ENCODE measurements around the gene KLHDC2. TPM values are rescaled to one million over a fixed set of nuclear protein-coding genes. Genes with fewer than 3 reads are reported as not detected.

KLHDC2 gene
- 56.2 and 73.8 TPM in 2 replicates for total RNA-seq

GRCh38 chr14:49767571-49768300 is at the start of gene KLHDC2:
Gene KLHDC2 (plus strand): TSS chr14:49768153. CDS start chr14:49768469, 316 bp downstream.

Other genes with a start within 250 kb of the KLHDC2 start
- gene RPS29, start 181.8 kb upstream of the KLHDC2 start, total RNA-seq: 1,266 and 2,197 TPM in 2 replicates
- gene LRR1, start 169.2 kb upstream of the KLHDC2 start, total RNA-seq: 16.8 and 29.2 TPM in 2 replicates
- gene RPL36AL, start 147.5 kb upstream of the KLHDC2 start, total RNA-seq: 293 and 301 TPM in 2 replicates
- gene MGAT2, start 147.4 kb upstream of the KLHDC2 start, total RNA-seq: 72.4 and 77.1 TPM in 2 replicates
- gene DNAAF2, start 132.9 kb upstream of the KLHDC2 start, total RNA-seq: 8.3 and 8.6 TPM in 2 replicates
- gene POLE2, start 79.9 kb upstream of the KLHDC2 start, total RNA-seq: 6.3 and 13.0 TPM in 2 replicates
- 1.1 and 3.6 TPM in 2 replicates for gene KLHDC1, start 75.0 kb upstream of the KLHDC2 start, total RNA-seq
- 54.5 and 64.2 TPM in 2 replicates for gene NEMF, start 84.6 kb downstream of the KLHDC2 start, total RNA-seq
- gene ARF6, start 124.9 kb downstream of the KLHDC2 start, total RNA-seq: 63.6 and 74.1 TPM in 2 replicates